Measurements from ENCODE around the gene PCBP3. TPM values are rescaled to one million over a fixed set of nuclear protein-coding genes. Genes with fewer than 3 reads are reported as not detected.
"Not testable (repeated sequence)": the region's sequence is repeated elsewhere in the genome, so short reads cannot be mapped to it uniquely, and the experiment has no call there.

PCBP3 gene
- total RNA-seq, 1 donor: 1.1 TPM

DNA sequence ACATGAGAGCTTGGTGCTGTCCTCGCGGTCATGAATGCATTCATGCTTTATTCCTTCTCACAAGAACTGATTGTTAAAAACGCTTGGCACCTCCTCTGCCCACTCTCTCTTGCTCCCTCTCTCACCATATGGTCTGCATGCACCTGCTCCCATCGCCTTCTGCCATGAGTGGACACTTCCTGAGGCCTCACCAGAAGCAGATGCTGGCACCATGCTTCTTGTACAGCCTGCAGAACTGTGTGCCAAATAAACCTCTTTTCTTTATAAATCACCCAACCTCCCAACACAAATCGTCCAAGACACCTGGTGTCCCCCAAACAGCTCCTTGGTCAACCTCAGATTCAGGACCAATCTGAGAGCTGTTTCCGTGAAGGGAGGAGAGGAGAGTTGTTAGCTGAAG lies 43.3 kb upstream of the PCBP3 start:
- Histone ChIP-seq H3K27me3 (ENCODE audit: insufficient read depth, low read length) (peaks cover 7% of the 10 kb centered on the region), H3K4me1 (ENCODE audit: insufficient read depth, low read length) (no peaks in the 10 kb centered on the region)

DNA sequence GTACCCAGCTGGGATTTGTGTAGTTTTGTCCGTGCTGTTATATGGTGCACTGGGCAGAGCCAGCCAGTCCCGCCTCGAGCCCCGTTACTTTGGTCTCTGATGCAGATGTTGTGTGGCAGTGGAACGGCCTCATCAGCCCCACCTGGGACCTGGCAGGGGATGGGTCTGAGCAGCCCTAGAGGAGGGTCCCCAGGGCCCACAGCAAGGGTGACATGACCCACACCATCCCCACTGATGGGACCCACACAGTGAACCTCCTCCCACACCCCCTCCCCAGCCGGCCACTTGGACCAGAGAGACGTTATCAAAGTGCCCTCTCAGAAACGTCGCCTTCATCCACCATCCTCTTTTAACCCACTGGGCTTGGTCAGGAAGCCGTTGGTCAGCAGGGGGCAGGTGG lies 42.0 kb upstream of the PCBP3 start:
- Histone ChIP-seq H3K27ac (ENCODE audit: low read depth, low read length) (no peak overlapping the region), H3K4me1 (ENCODE audit: insufficient read depth, low read length) (no peaks in the 10 kb centered on the region)

More for the DNA sequence above, 43.3 kb upstream of the PCBP3 start:
- TF ChIP-seq, protein P1, sequence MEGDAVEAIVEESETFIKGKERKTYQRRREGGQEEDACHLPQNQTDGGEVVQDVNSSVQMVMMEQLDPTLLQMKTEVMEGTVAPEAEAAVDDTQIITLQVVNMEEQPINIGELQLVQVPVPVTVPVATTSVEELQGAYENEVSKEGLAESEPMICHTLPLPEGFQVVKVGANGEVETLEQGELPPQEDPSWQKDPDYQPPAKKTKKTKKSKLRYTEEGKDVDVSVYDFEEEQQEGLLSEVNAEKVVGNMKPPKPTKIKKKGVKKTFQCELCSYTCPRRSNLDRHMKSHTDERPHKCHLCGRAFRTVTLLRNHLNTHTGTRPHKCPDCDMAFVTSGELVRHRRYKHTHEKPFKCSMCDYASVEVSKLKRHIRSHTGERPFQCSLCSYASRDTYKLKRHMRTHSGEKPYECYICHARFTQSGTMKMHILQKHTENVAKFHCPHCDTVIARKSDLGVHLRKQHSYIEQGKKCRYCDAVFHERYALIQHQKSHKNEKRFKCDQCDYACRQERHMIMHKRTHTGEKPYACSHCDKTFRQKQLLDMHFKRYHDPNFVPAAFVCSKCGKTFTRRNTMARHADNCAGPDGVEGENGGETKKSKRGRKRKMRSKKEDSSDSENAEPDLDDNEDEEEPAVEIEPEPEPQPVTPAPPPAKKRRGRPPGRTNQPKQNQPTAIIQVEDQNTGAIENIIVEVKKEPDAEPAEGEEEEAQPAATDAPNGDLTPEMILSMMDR (IDR thresholded peaks at IDR 0.05; ENCODE audit: extremely low read depth, low read depth, low read length): no peak
- Histone ChIP-seq H4K20me1 (ENCODE audit: insufficient read depth, low read length) (no peaks in the 10 kb centered on the region), H3K9me3 (ENCODE audit: low read depth, low read length) (no peaks in the 10 kb centered on the region), H3K79me2 (ENCODE audit: insufficient read depth, low read length) (no peaks in the 10 kb centered on the region), H3K4me2 (ENCODE audit: insufficient read depth, low read length) (no peak overlapping the region), H3K4me3 (ENCODE audit: insufficient read depth, low read length) (no peak overlapping the region), H2AFZ (ENCODE audit: low read length) (no peak overlapping the region), H3K27ac (ENCODE audit: low read depth, low read length) (no peak overlapping the region), H3K36me3 (ENCODE audit: insufficient read depth, low read length) (no peaks in the 10 kb centered on the region)
- peak; percentile 31 for DNase-seq (ENCODE audit: insufficient read length, low spot score, missing footprints)

DNA sequence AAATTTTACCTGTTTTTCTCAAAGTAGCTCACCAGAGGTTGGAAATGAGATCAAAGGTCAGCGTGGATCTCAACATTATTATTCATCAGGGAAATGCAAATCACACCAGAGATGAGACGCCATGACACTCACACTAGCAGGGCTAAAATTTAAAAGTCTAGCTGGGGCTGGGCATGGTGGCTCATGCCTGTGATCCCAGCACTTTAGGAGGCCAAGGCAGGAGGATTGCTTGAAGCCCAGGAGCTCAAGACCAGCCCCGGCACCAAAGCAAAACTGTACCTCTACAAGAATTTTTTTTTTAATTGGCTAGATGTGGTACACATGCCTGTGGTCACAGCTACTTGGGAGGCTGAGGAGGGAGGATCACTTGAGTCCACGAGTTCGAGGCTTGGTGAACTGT lies 41.4 kb upstream of the PCBP3 start:
- no peak overlapping the region for H3K4me2 ChIP-seq (ENCODE audit: insufficient read depth, low read length)
- TF ChIP-seq, protein P1 (IDR thresholded peaks at IDR 0.05; ENCODE audit: extremely low read depth, low read depth, low read length): no peak

More for the DNA sequence above, 42.0 kb upstream of the PCBP3 start:
- Histone ChIP-seq H3K27me3 (ENCODE audit: insufficient read depth, low read length) (peaks cover 7% of the 10 kb centered on the region), H3K4me2 (ENCODE audit: insufficient read depth, low read length) (no peak overlapping the region), H3K4me3 (ENCODE audit: insufficient read depth, low read length) (no peak overlapping the region), H4K20me1 (ENCODE audit: insufficient read depth, low read length) (no peaks in the 10 kb centered on the region), H3K36me3 (ENCODE audit: insufficient read depth, low read length) (no peaks in the 10 kb centered on the region), H3K9me3 (ENCODE audit: low read depth, low read length) (no peaks in the 10 kb centered on the region), H3K79me2 (ENCODE audit: insufficient read depth, low read length) (no peaks in the 10 kb centered on the region), H2AFZ (ENCODE audit: low read length) (no peak overlapping the region)
- peak; percentile 35 for DNase-seq (ENCODE audit: insufficient read length, low spot score, missing footprints)
- TF ChIP-seq, protein P1 (IDR thresholded peaks at IDR 0.05; ENCODE audit: extremely low read depth, low read depth, low read length): no peak

DNA sequence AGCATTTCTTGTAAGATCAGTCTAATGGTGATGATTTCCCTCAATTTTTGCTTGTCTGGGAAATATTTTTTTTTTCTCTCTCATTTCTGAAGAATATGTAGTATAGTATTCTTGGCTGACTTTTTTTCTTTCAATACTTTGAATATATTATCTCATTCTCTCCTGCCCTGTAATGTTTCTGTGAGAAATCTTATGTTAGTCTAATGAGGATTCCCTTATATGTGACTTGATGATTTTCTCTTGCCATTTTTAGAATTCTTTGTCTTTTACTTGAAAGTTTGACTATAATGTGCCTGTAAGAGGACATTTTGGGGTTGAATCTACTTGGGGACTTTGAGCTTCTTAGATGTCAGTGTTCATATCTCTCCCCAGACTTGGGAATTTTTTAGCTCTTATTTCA lies 40.0 kb upstream of the PCBP3 start:
- no peak overlapping the region for H3K4me3 ChIP-seq (ENCODE audit: insufficient read depth, low read length)
- H3K4me1 ChIP-seq (ENCODE audit: insufficient read depth, low read length): no peaks in the 10 kb centered on the region
- H3K36me3 ChIP-seq (ENCODE audit: insufficient read depth, low read length): no peaks in the 10 kb centered on the region

More for the DNA sequence above, 41.4 kb upstream of the PCBP3 start:
- Histone ChIP-seq H3K27ac (ENCODE audit: low read depth, low read length) (no peak overlapping the region), H3K4me3 (ENCODE audit: insufficient read depth, low read length) (no peak overlapping the region), H3K79me2 (ENCODE audit: insufficient read depth, low read length) (no peaks in the 10 kb centered on the region), H2AFZ (ENCODE audit: low read length) (no peak overlapping the region), H3K36me3 (ENCODE audit: insufficient read depth, low read length) (no peaks in the 10 kb centered on the region), H3K9me3 (ENCODE audit: low read depth, low read length) (no peaks in the 10 kb centered on the region), H4K20me1 (ENCODE audit: insufficient read depth, low read length) (no peaks in the 10 kb centered on the region), H3K4me1 (ENCODE audit: insufficient read depth, low read length) (no peaks in the 10 kb centered on the region), H3K27me3 (ENCODE audit: insufficient read depth, low read length) (peaks cover 7% of the 10 kb centered on the region)
- no peak for DNase-seq (ENCODE audit: insufficient read length, low spot score, missing footprints)

DNA sequence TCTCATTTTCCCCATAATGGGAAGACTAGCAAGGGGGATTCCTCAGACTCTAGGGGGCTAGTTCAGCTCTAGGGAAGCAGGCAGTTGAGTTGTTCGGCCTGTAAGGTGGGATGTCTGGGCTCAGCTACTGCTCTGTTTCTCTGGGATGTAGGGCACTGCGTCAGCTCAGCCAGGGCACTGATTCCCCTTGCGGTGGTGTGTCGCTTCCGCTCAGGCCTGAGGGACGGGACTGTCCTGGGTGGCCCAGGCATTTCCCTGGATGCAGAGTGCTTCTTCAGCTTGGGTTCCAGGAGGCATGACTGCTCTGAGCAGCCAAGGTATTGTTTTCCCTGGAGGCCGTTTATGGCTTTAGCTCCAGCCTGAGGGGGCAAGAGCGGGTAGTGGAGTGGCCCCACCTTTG lies 38.8 kb upstream of the PCBP3 start:
- H3K36me3 ChIP-seq (ENCODE audit: insufficient read depth, low read length); H3K27me3 ChIP-seq (ENCODE audit: insufficient read depth, low read length); H3K4me2 ChIP-seq (ENCODE audit: insufficient read depth, low read length); H3K4me3 ChIP-seq (ENCODE audit: insufficient read depth, low read length); H3K79me2 ChIP-seq (ENCODE audit: insufficient read depth, low read length); H3K9me3 ChIP-seq (ENCODE audit: low read depth, low read length); H3K27ac ChIP-seq (ENCODE audit: low read depth, low read length); H3K4me1 ChIP-seq (ENCODE audit: insufficient read depth, low read length); H2AFZ ChIP-seq (ENCODE audit: low read length); H4K20me1 ChIP-seq (ENCODE audit: insufficient read depth, low read length): not testable (repeated sequence)
- DNase-seq (ENCODE audit: insufficient read length, low spot score, missing footprints): peak; percentile 11

More for the DNA sequence above, 40.0 kb upstream of the PCBP3 start:
- no peaks in the 10 kb centered on the region for H3K9me3 ChIP-seq (ENCODE audit: low read depth, low read length)
- no peak overlapping the region for H3K4me2 ChIP-seq (ENCODE audit: insufficient read depth, low read length)
- TF ChIP-seq, protein P1 (IDR thresholded peaks at IDR 0.05; ENCODE audit: extremely low read depth, low read depth, low read length): no peak
- no peaks in the 10 kb centered on the region for H4K20me1 ChIP-seq (ENCODE audit: insufficient read depth, low read length)
- no peak for DNase-seq (ENCODE audit: insufficient read length, low spot score, missing footprints)
- peaks cover 7% of the 10 kb centered on the region for H3K27me3 ChIP-seq (ENCODE audit: insufficient read depth, low read length)
- no peak overlapping the region for H3K27ac ChIP-seq (ENCODE audit: low read depth, low read length)
- H3K79me2 ChIP-seq (ENCODE audit: insufficient read depth, low read length): no peaks in the 10 kb centered on the region
- no peak overlapping the region for H2AFZ ChIP-seq (ENCODE audit: low read length)
